Upper lobe of left lung (tissue), 4 donors: ENCODE results near the gene LRRC7.

ENCODE experiments used
- EP300 ChIP-seq, 4 donors: sonication (generic); formaldehyde crosslinking; IDR thresholded peaks; one replicate each; pipeline ENCODE4 v1.5.1; 2017; ENCODE audit warnings: antibody characterized with exemption in 4 of 4, control low read depth in 2 of 4
- POLR2A ChIP-seq, 4 donors: fragments of 450-650 bp; IDR thresholded peaks; one replicate each; pipeline ENCODE4 v1.5.1; 2016 to 2017; ENCODE audit warnings: antibody characterized with exemption in 4 of 4, mild to moderate bottlenecking in 2 of 4
- POLR2AphosphoS5 ChIP-seq, 2 donors: sonication (generic); formaldehyde crosslinking; IDR thresholded peaks; one replicate each; pipeline ENCODE4 v1.5.1; 2017; ENCODE audit warnings: antibody characterized with exemption in 2 of 2
- TF ChIP-seq, protein P1 (sequence below), 6 experiments: fragments of 450-650 bp in 4 of 6; fragments of 200-600 bp in 2 of 6; sonication (generic) in 2 of 6; IDR thresholded peaks; one replicate each; pipeline ENCODE4 v1.5.1; 2016 to 2019; ENCODE audit warnings: antibody characterized with exemption in 6 of 6

- TF ChIP-seq, protein P1, sequence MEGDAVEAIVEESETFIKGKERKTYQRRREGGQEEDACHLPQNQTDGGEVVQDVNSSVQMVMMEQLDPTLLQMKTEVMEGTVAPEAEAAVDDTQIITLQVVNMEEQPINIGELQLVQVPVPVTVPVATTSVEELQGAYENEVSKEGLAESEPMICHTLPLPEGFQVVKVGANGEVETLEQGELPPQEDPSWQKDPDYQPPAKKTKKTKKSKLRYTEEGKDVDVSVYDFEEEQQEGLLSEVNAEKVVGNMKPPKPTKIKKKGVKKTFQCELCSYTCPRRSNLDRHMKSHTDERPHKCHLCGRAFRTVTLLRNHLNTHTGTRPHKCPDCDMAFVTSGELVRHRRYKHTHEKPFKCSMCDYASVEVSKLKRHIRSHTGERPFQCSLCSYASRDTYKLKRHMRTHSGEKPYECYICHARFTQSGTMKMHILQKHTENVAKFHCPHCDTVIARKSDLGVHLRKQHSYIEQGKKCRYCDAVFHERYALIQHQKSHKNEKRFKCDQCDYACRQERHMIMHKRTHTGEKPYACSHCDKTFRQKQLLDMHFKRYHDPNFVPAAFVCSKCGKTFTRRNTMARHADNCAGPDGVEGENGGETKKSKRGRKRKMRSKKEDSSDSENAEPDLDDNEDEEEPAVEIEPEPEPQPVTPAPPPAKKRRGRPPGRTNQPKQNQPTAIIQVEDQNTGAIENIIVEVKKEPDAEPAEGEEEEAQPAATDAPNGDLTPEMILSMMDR (IDR thresholded peaks at IDR 0.05), result no peak
- no peak for TF ChIP-seq EP300 (IDR thresholded peaks at IDR 0.05)
- no peak for TF ChIP-seq POLR2AphosphoS5 (IDR thresholded peaks at IDR 0.05)
- TF ChIP-seq POLR2A (IDR thresholded peaks at IDR 0.05), result no peak
These were observed 279.9 kb downstream of the LRRC7 start for GRCh38 chr1:69847670-69848069.
